MM.1S (cell line): ENCODE measurements around the gene RBM47.

Experiments
- DNase-seq: peaks from one replicate; pipeline ENCODE4 v3.0.0-alpha.2; 2015
- H2AFZ ChIP-seq: fragments of 300-600 bp; sonication (generic); 2 replicates; pipeline ENCODE4 v1.6.0; 2016; ENCODE audit warnings: antibody characterized with exemption, low read length
- H3F3A ChIP-seq: fragments of 300-600 bp; sonication (generic); 2 replicates; pipeline ENCODE4 v1.6.1; 2016; ENCODE audit warnings: mild to moderate bottlenecking, antibody characterized with exemption, low read length, moderate library complexity, mixed read lengths; ENCODE audit not compliant: insufficient read depth
- H3K27ac ChIP-seq: fragments of 300-600 bp; sonication (generic); 2 replicates; pipeline ENCODE4 v1.5.1; 2016; ENCODE audit warnings: mild to moderate bottlenecking, low read length
- H3K27me3 ChIP-seq: fragments of 300-600 bp; sonication (generic); replicated peaks from 2 replicates; pipeline ENCODE4 v1.6.0; 2016; ENCODE audit warnings: low read length; ENCODE audit not compliant: insufficient read depth
- H3K36me3 ChIP-seq: fragments of 300-600 bp; sonication (generic); replicated peaks from 2 replicates; pipeline ENCODE4 v1.6.1; 2016; ENCODE audit warnings: mild to moderate bottlenecking, low read length, mixed read lengths; ENCODE audit not compliant: insufficient read depth
- H3K4me1 ChIP-seq: fragments of 300-600 bp; sonication (generic); 2 replicates; pipeline ENCODE4 v1.6.1; 2016; ENCODE audit warnings: low read length, mixed read lengths
- H3K4me2 ChIP-seq: fragments of 300-600 bp; sonication (generic); 2 replicates; pipeline ENCODE4 v1.6.0; 2016; ENCODE audit warnings: low read depth, low read length
- H3K4me3 ChIP-seq: fragments of 300-600 bp; sonication (generic); 2 replicates; pipeline ENCODE4 v1.5.1; 2016; ENCODE audit warnings: low read length, mixed read lengths
- H3K79me2 ChIP-seq: fragments of 300-600 bp; sonication (generic); 2 replicates; pipeline ENCODE4 v1.6.1; 2016; ENCODE audit warnings: mixed run types, low read length, mixed read lengths
- H3K9ac ChIP-seq: fragments of 300-600 bp; sonication (generic); 2 replicates; pipeline ENCODE4 v1.6.1; 2016; ENCODE audit warnings: low read length, mixed read lengths
- H3K9me2 ChIP-seq: fragments of 300-600 bp; sonication (generic); replicated peaks from 2 replicates; pipeline ENCODE4 v1.6.1; 2016; ENCODE audit warnings: mild to moderate bottlenecking, low read length, mixed read lengths; ENCODE audit not compliant: insufficient read depth
- H3K9me3 ChIP-seq: fragments of 300-600 bp; sonication (generic); replicated peaks from 2 replicates; pipeline ENCODE4 v1.6.1; 2016; ENCODE audit warnings: mild to moderate bottlenecking, low read length, mixed read lengths; ENCODE audit not compliant: insufficient read depth
- H4K20me1 ChIP-seq: fragments of 300-600 bp; sonication (generic); 2 replicates; pipeline ENCODE4 v1.6.1; 2016; ENCODE audit warnings: mild to moderate bottlenecking, low read length, moderate library complexity, mixed read lengths; ENCODE audit not compliant: insufficient read depth
- CTCF ChIP-seq: fragments of 300-600 bp; sonication (generic); IDR thresholded peaks from 2 replicates; pipeline ENCODE4 v1.5.1; 2016; ENCODE audit warnings: antibody characterized with exemption, low read length, mixed read lengths
- EZH2 ChIP-seq: fragments of 300-600 bp; sonication (generic); optimal IDR thresholded peaks from 2 replicates; pipeline ENCODE3; 2017; ENCODE audit warnings: low read depth, mild to moderate bottlenecking, antibody characterized with exemption, low read length, mixed read lengths
- EZH2phosphoT487 ChIP-seq: fragments of 300-600 bp; sonication (generic); IDR thresholded peaks from 2 replicates; pipeline ENCODE4 v1.6.1; 2018; ENCODE audit warnings: antibody characterized with exemption, low read length

The RBM47 gene

DNA sequence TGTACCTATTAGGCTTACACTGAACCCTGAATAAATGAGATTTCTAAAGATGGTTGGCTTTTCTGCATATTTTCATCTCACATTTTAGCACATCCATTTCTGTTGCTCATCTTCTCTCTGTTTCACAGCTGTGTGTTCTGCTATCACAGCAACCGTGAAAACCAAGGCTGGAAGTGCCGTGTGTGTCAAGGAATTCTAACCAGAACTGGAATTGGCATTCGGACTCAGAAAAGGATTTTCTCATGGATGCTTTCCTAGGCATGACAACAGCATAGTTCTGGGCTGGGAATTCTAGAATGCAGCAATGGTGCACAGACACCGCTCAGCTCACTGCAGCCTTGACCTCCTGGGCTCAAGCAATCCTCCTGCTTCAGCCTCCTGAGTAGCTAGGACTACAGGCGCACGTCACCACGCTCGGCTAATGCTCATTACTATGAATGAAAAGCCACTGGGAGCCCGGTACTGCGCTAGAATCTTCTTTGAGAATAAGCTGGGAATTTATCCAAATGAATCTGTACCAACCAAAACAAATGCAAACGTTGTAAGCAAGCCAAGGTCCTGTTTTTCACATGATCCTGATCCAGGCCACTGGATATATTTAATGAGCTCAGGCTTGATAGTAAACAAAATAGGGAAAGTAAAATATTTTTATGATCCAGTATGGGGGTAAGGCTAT lies 105.2 kb downstream of the RBM47 start:
- Histone ChIP-seq H3K9me2 (no peaks in the 10 kb centered on the region), H3K4me3 (no peak overlapping the region), H3K79me2 (peaks cover 32% of the 10 kb centered on the region; the same call in 1 of the 2 replicates), H3K27ac (no peak overlapping the region), H3K36me3 (no peaks in the 10 kb centered on the region), H4K20me1 (no peaks in the 10 kb centered on the region), H3F3A (no peaks in the 10 kb centered on the region), H3K9me3 (no peaks in the 10 kb centered on the region), H3K4me1 (no peaks in the 10 kb centered on the region), H3K27me3 (no peaks in the 10 kb centered on the region), H3K4me2 (no peak overlapping the region), H2AFZ (no peak overlapping the region), H3K9ac (no peak overlapping the region)
- DNase-seq, result no peak
- TF ChIP-seq CTCF, result no peak
- no peak for TF ChIP-seq EZH2phosphoT487
- no peak for TF ChIP-seq EZH2

DNA sequence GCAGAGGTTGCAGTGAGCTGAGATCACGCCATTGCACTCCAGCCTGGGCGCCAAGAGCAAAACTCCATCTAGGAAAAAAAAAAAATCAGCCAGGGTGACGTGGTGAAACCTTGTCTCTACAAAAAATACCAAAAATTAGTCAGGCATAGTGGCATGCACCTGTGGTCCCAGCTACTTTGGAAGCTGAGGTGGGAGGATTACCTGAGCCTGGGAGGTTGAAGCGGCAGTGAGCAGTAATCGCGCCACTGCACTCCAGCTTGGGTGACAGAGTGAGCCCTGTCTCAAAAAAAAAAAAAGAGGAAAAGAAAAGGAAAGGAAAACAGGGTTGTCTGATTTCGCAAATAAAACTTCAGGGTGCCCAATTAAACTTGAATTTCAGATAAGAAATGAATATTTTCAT lies 106.1 kb downstream of the RBM47 start:
- TF ChIP-seq CTCF, result no peak
- no peak for TF ChIP-seq EZH2phosphoT487
- no peak for TF ChIP-seq EZH2
- no peaks in the 10 kb centered on the region for H3K36me3 ChIP-seq
- H3K4me1 ChIP-seq, result no peaks in the 10 kb centered on the region
- no peak overlapping the region for H2AFZ ChIP-seq
- no peaks in the 10 kb centered on the region for H3F3A ChIP-seq
- H3K27ac ChIP-seq, result no peak overlapping the region
- H3K4me3 ChIP-seq, result no peak overlapping the region
- no peak overlapping the region for H3K9ac ChIP-seq
- H3K4me2 ChIP-seq, result no peak overlapping the region
- H3K9me2 ChIP-seq, result no peaks in the 10 kb centered on the region
- H3K79me2 ChIP-seq, result peaks cover 35% of the 10 kb centered on the region
- no peaks in the 10 kb centered on the region for H4K20me1 ChIP-seq
- no peaks in the 10 kb centered on the region for H3K27me3 ChIP-seq
- no peak for DNase-seq
- H3K9me3 ChIP-seq, result no peaks in the 10 kb centered on the region

GRCh38 chr4:40521957-40522356 lies 107.7 kb downstream of the RBM47 start:
- Histone ChIP-seq H3K9me3 (no peaks in the 10 kb centered on the region), H3K4me2 (no peak overlapping the region), H4K20me1 (no peaks in the 10 kb centered on the region), H3K9me2 (no peaks in the 10 kb centered on the region), H3K4me1 (no peaks in the 10 kb centered on the region), H3K79me2 (peaks cover 34% of the 10 kb centered on the region), H3F3A (no peaks in the 10 kb centered on the region), H3K36me3 (no peaks in the 10 kb centered on the region), H3K27ac (no peak overlapping the region), H3K27me3 (no peaks in the 10 kb centered on the region), H3K4me3 (no peak overlapping the region), H2AFZ (no peak overlapping the region), H3K9ac (no peak overlapping the region)
- TF ChIP-seq EZH2 (no peak), CTCF (no peak), EZH2phosphoT487 (no peak)
- no peak for DNase-seq
